HCT116 (cell line): Measurements from ENCODE around the gene ECE2. TPM values are rescaled to one million over a fixed set of nuclear protein-coding genes. Genes with fewer than 3 reads are reported as not detected.

Experiments
- ATAC-seq: fragments of 200-7000 bp; cut with Tn5 transposase; 2 replicates; pipeline ENCODE4 v1.9.1; 2020; ENCODE audit warnings: mild to moderate bottlenecking, moderate library complexity
- BruUV-seq: library from RNA; stranded (reverse); fragments of 400-500 nt; replicated peaks from 2 replicates; lab custom pipeline; 2021; lab: Mats Ljungman, UMichigan
- CTCF ChIA-PET: fragments of 300-600 bp; sonication (Branson Sonifier 250); formaldehyde crosslinking; loops from one replicate; lab custom pipeline; 2021; ENCODE audit warnings: antibody characterized with exemption; lab: Charles Lee
- POLR2A ChIA-PET: fragments of 300-600, 350-600 bp; sonication (Branson Sonifier 250); formaldehyde crosslinking; loops from one replicate; lab custom pipeline; 2021; ENCODE audit warnings: antibody characterized with exemption; lab: Charles Lee
- RAD21 ChIA-PET, 2 experiments: fragments of 300-600 bp; sonication (Branson Sonifier 250); formaldehyde crosslinking; loops; one replicate each; lab custom pipeline; 2023; ENCODE audit warnings: low total read pairs in 2 of 2; ENCODE audit not compliant: uncharacterized antibody in 2 of 2, unreplicated experiment in 2 of 2, low non-redundant PET in 1 of 2; lab: Charles Lee
- DNase-seq: peaks from one replicate; pipeline ENCODE4 v3.0.0-alpha.2; 2010; ENCODE audit warnings: low read depth, low spot score
- H2AFZ ChIP-seq: fragments of 200-600 bp; shearing (Covaris generic), sonication (generic); 2 replicates; pipeline ENCODE4 v1.6.1; 2017; ENCODE audit warnings: low read depth, mixed run types, mixed read lengths, antibody characterized with exemption, low read length; ENCODE audit not compliant: poor library complexity, severe bottlenecking
- H3K27ac ChIP-seq: 2 replicates; pipeline ENCODE4 v1.5.1; 2012; ENCODE audit warnings: low read depth, low read length
- H3K27me3 ChIP-seq: fragments of 200-600 bp; sonication (generic); 2 replicates; pipeline ENCODE4 v1.6.1; 2016; ENCODE audit warnings: mixed run types, low read length, mixed read lengths; ENCODE audit not compliant: insufficient read depth
- H3K36me3 ChIP-seq, 2 experiments: fragments of 200-500 bp in 1 of 2; fragments of 200-600 bp in 1 of 2; sonication (Bioruptor generic) in 1 of 2; sonication (generic) in 1 of 2; 2 replicates each; pipeline versions ENCODE4 v1.5.1 to v1.6.1; 2014 to 2016; ENCODE audit warnings: low read length in 2 of 2, inconsistent platforms in 1 of 2, mixed read lengths in 1 of 2, mixed run types in 1 of 2; ENCODE audit not compliant: insufficient read depth in 2 of 2, control insufficient read depth in 1 of 2
- H3K4me1 ChIP-seq, 2 experiments: fragments of 200-600 bp in 1 of 2; sonication (generic) in 1 of 2; 2 replicates each; pipeline versions ENCODE4 v1.5.1 to v1.6.1; 2012 to 2017; ENCODE audit warnings: low read length in 2 of 2, inconsistent platforms in 1 of 2, mild to moderate bottlenecking in 1 of 2, mixed read lengths in 1 of 2, mixed run types in 1 of 2, moderate library complexity in 1 of 2; ENCODE audit not compliant: insufficient read depth in 2 of 2, control insufficient read depth in 1 of 2
- H3K4me2 ChIP-seq: fragments of 200-600 bp; sonication (generic); 2 replicates; pipeline ENCODE4 v1.6.1; 2017; ENCODE audit warnings: mixed run types, low read length, mixed read lengths
- H3K4me3 ChIP-seq, 2 experiments: fragments of 200-600 bp in 1 of 2; sonication (generic) in 1 of 2; replicated peaks in 1 of 2; 2 replicates each; pipeline ENCODE4 v1.5.1; 2011 to 2016; ENCODE audit warnings: low read length in 2 of 2, control low read depth in 1 of 2, low read depth in 1 of 2, mild to moderate bottlenecking in 1 of 2, mixed read lengths in 1 of 2, mixed run types in 1 of 2
- H3K79me2 ChIP-seq: fragments of 200-600 bp; sonication (generic); 2 replicates; pipeline ENCODE4 v1.6.1; 2017; ENCODE audit warnings: mild to moderate bottlenecking, mixed run types, low read length, moderate library complexity, mixed read lengths; ENCODE audit not compliant: insufficient read depth
- H3K9ac ChIP-seq: fragments of 200-600 bp; sonication (generic); 2 replicates; pipeline ENCODE4 v1.6.1; 2016; ENCODE audit warnings: low read length, mixed read lengths
- H3K9me2 ChIP-seq: fragments of 200-600 bp; sonication (generic), shearing (Covaris generic); 2 replicates; pipeline ENCODE4 v1.6.1; 2017; ENCODE audit warnings: mixed run types, mild to moderate bottlenecking, moderate library complexity; ENCODE audit not compliant: insufficient read depth
- H3K9me3 ChIP-seq, 2 experiments: fragments of 200-500 bp in 1 of 2; fragments of 200-600 bp in 1 of 2; sonication (Bioruptor generic) in 1 of 2; sonication (generic) in 1 of 2; 2 replicates each; pipeline ENCODE4 v1.6.1; 2014 to 2017; ENCODE audit warnings: low read length in 2 of 2, mixed read lengths in 2 of 2, inconsistent platforms in 1 of 2, low read depth in 1 of 2, mild to moderate bottlenecking in 1 of 2, mixed run types in 1 of 2, moderate library complexity in 1 of 2; ENCODE audit not compliant: control insufficient read depth in 1 of 2, insufficient read depth in 1 of 2
- H4K20me1 ChIP-seq: fragments of 200-600 bp; sonication (generic), shearing (Covaris generic); 2 replicates; pipeline ENCODE4 v1.6.1; 2017; ENCODE audit warnings: mixed run types, mild to moderate bottlenecking, moderate library complexity; ENCODE audit not compliant: insufficient read depth
- CEBPB ChIP-seq: IDR thresholded peaks from 2 replicates; pipeline ENCODE4 v1.6.1; 2012; ENCODE audit warnings: low read depth
- ELF1 ChIP-seq: IDR thresholded peaks from 2 replicates; pipeline ENCODE4 v1.6.1; 2012; ENCODE audit warnings: low read depth, borderline replicate concordance
- EZH2 ChIP-seq: fragments of 200-600 bp; sonication (generic); IDR thresholded peaks from 2 replicates; pipeline ENCODE4 v1.6.1; 2017; ENCODE audit warnings: antibody characterized with exemption, mixed run types
- EZH2phosphoT487 ChIP-seq: fragments of 200-600 bp; IDR thresholded peaks from 2 replicates; pipeline ENCODE4 v1.6.1; 2018; ENCODE audit warnings: antibody characterized with exemption, borderline replicate concordance
- JUND ChIP-seq: IDR thresholded peaks from 2 replicates; pipeline ENCODE4 v1.6.1; 2012
- POLR2A ChIP-seq: IDR thresholded peaks from 2 replicates; pipeline ENCODE4 v1.7.0; 2011; ENCODE audit warnings: borderline replicate concordance; ENCODE audit not compliant: insufficient read depth, insufficient read length; ENCODE audit errors: extremely low read depth
- POLR2AphosphoS5 ChIP-seq: IDR thresholded peaks from 2 replicates; pipeline ENCODE4 v1.6.1; 2011; ENCODE audit warnings: mild to moderate bottlenecking, low read depth, low read length, moderate library complexity
- RAD21 ChIP-seq: IDR thresholded peaks from 2 replicates; pipeline ENCODE4 v1.6.1; 2012; ENCODE audit warnings: low read depth, mild to moderate bottlenecking
- SP1 ChIP-seq: IDR thresholded peaks from 2 replicates; pipeline ENCODE4 v1.6.1; 2012; ENCODE audit warnings: low read depth
- SRF ChIP-seq: IDR thresholded peaks from 2 replicates; pipeline ENCODE4 v1.6.1; 2012; ENCODE audit warnings: low read depth
- TCF7L2 ChIP-seq: IDR thresholded peaks from 2 replicates; pipeline ENCODE4 v1.7.0; 2011; ENCODE audit warnings: borderline replicate concordance, inconsistent platforms; ENCODE audit not compliant: insufficient read depth, insufficient read length; ENCODE audit errors: extremely low read depth
- YY1 ChIP-seq: IDR thresholded peaks from 2 replicates; pipeline ENCODE4 v1.6.1; 2011; ENCODE audit warnings: low read length, low read depth, moderate library complexity, mild to moderate bottlenecking; ENCODE audit not compliant: insufficient replicate concordance; ENCODE audit errors: extremely low read depth
- ZFX ChIP-seq: fragments of 450-650 bp; IDR thresholded peaks from 2 replicates; pipeline ENCODE4 v1.6.1; 2017
- intact Hi-C: fragments of 100-400 bp; cut with micrococcal nuclease; formaldehyde crosslinking; loops from 2 replicates; pipeline ENCODE4 v1.10.0; 2022
- total RNA-seq: library from RNA; stranded (reverse); gene quantifications from one replicate; pipeline ENCODE4 v1.2.1, GENCODE V29; 2021; ENCODE audit not compliant: unreplicated experiment
- TF ChIP-seq, protein P1 (sequence below): IDR thresholded peaks from 2 replicates; pipeline ENCODE4 v1.6.1; 2011; ENCODE audit warnings: mild to moderate bottlenecking, low read length, moderate library complexity; ENCODE audit not compliant: insufficient replicate concordance; ENCODE audit errors: extremely low read depth
- TF ChIP-seq, protein P2 (sequence below): IDR thresholded peaks from 2 replicates; pipeline ENCODE4 v1.6.1; 2012
- TF ChIP-seq, protein P3 (sequence below), 3 experiments: fragments of 200-600 bp in 1 of 3; sonication (generic) in 1 of 3; IDR thresholded peaks in 2 of 3; conservative IDR thresholded peaks in 1 of 3; 2 replicates each; pipeline ENCODE4 v1.5.1; 2012 to 2017; ENCODE audit warnings: low read depth in 2 of 3, low read length in 2 of 3, antibody characterized with exemption in 1 of 3, borderline replicate concordance in 1 of 3, control low read depth in 1 of 3, mild to moderate bottlenecking in 1 of 3, mixed read lengths in 1 of 3, mixed run types in 1 of 3, moderate library complexity in 1 of 3; ENCODE audit not compliant: insufficient read depth in 1 of 3
- TF ChIP-seq, protein P4 (sequence below): IDR thresholded peaks from 2 replicates; pipeline ENCODE4 v1.6.1; 2012; ENCODE audit warnings: low read depth
- TF ChIP-seq, protein P5 (sequence below): IDR thresholded peaks from 2 replicates; pipeline ENCODE4 v1.6.1; 2012

The ECE2 gene
- total RNA-seq, 1 experiment from 2014 or later, result not detected

DNA sequence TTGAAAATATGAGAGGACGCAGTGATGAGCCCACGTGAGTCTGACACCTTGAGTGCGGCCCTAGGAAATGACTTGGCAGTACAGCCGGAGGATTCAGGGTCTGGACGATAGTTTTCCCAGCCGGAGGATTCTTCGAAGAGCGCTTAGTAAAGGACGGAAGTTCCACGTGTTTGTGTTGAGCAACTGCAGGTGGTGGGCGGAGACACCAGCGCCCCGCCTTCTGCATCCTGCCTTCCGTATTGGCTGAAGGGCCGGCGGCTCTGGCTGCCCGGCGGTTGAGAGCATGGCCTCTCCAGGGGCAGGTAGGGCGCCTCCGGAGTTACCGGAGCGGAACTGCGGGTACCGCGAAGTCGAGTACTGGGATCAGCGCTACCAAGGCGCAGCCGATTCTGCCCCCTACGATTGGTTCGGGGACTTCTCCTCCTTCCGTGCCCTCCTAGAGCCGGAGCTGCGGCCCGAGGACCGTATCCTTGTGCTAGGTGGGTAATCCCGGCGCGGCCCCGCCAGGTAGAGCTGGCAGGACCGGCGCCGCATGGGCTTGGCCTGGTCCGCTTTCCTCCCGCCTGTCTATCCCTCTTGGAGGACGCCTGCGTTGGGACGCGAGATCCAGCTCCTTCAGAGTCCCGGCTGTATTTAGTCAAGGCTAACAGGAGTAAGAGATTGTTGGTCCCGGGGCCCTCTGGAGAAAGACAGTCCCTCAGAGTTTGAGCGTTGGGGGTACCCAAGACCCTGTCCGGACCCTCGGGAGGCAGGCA lies 26.2 kb upstream of the ECE2 start, which contains the start of gene EEF1AKMT4:
EEF1AKMT4 (plus strand) TSS at position 261 of the 755 bp plus-strand sequence; CDS start at position 284, 23 bp downstream.
- Histone ChIP-seq H3K27me3 (no peaks in the 10 kb centered on the region), H3K4me1 (peaks cover 3 to 9% of the 10 kb centered on the region in 2 experiments; a peak in 2 of 4 replicates), H3K4me3 (peak within 1 kb of the TSS; percentile 89 to 100), H2AFZ (peak within 1 kb of the TSS; percentile 62), H3K9ac (peak within 1 kb of the TSS; percentile 99), H4K20me1 (no peaks in the 10 kb centered on the region), H3K9me3 (no peaks in the 10 kb centered on the region), H3K9me2 (no peaks in the 10 kb centered on the region), H3K4me2 (peak within 1 kb of the TSS; percentile 99), H3K36me3 (peaks cover 6 to 16% of the 10 kb centered on the region in 2 experiments; a peak in 2 of 4 replicates), H3K79me2 (peaks cover 60% of the 10 kb centered on the region), H3K27ac (peak within 1 kb of the TSS; percentile 93)
- ChIA-PET POLR2A (no interaction called here), CTCF (interaction anchor here (0.7 to 1.1 kb wide), 9 partner anchors 9 to 354 kb away, joined by 3 to 7 read pairs (median 4); no protein-coding TSS in a partner anchor), RAD21 (no interaction called here)
- intact Hi-C loops, result loop anchor here (1.0 to 2.0 kb wide), 4 partner anchors 35 to 105 kb away; no protein-coding TSS in a partner anchor
- BruUV-seq, result TSS peak; percentile 51
- peak; percentile 87 for ATAC-seq
- DNase-seq, result peak; percentile 99
- TF ChIP-seq, protein P1, sequence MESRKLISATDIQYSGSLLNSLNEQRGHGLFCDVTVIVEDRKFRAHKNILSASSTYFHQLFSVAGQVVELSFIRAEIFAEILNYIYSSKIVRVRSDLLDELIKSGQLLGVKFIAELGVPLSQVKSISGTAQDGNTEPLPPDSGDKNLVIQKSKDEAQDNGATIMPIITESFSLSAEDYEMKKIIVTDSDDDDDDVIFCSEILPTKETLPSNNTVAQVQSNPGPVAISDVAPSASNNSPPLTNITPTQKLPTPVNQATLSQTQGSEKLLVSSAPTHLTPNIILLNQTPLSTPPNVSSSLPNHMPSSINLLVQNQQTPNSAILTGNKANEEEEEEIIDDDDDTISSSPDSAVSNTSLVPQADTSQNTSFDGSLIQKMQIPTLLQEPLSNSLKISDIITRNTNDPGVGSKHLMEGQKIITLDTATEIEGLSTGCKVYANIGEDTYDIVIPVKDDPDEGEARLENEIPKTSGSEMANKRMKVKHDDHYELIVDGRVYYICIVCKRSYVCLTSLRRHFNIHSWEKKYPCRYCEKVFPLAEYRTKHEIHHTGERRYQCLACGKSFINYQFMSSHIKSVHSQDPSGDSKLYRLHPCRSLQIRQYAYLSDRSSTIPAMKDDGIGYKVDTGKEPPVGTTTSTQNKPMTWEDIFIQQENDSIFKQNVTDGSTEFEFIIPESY, result peak; percentile 27
- TF ChIP-seq, protein P2, sequence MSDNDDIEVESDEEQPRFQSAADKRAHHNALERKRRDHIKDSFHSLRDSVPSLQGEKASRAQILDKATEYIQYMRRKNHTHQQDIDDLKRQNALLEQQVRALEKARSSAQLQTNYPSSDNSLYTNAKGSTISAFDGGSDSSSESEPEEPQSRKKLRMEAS, result no peak
- no peak for TF ChIP-seq SP1
- TF ChIP-seq, protein P3, sequence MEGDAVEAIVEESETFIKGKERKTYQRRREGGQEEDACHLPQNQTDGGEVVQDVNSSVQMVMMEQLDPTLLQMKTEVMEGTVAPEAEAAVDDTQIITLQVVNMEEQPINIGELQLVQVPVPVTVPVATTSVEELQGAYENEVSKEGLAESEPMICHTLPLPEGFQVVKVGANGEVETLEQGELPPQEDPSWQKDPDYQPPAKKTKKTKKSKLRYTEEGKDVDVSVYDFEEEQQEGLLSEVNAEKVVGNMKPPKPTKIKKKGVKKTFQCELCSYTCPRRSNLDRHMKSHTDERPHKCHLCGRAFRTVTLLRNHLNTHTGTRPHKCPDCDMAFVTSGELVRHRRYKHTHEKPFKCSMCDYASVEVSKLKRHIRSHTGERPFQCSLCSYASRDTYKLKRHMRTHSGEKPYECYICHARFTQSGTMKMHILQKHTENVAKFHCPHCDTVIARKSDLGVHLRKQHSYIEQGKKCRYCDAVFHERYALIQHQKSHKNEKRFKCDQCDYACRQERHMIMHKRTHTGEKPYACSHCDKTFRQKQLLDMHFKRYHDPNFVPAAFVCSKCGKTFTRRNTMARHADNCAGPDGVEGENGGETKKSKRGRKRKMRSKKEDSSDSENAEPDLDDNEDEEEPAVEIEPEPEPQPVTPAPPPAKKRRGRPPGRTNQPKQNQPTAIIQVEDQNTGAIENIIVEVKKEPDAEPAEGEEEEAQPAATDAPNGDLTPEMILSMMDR (IDR thresholded peaks at IDR 0.05 in 2 of 3, conservative IDR thresholded peaks at IDR 0.05 in 1 of 3; ENCODE audit: borderline replicate concordance in 1 of 3, insufficient read depth in 1 of 3, low read depth in 2 of 3, low read length in 2 of 3), result peak in 2 of 3 experiments; percentile 37 to 52; a peak in 4 of 6 replicates
- TF ChIP-seq ELF1, result no peak
- TF ChIP-seq SRF, result no peak
- TF ChIP-seq EZH2, result no peak
- TF ChIP-seq RAD21, result no peak
- TF ChIP-seq, protein P4, sequence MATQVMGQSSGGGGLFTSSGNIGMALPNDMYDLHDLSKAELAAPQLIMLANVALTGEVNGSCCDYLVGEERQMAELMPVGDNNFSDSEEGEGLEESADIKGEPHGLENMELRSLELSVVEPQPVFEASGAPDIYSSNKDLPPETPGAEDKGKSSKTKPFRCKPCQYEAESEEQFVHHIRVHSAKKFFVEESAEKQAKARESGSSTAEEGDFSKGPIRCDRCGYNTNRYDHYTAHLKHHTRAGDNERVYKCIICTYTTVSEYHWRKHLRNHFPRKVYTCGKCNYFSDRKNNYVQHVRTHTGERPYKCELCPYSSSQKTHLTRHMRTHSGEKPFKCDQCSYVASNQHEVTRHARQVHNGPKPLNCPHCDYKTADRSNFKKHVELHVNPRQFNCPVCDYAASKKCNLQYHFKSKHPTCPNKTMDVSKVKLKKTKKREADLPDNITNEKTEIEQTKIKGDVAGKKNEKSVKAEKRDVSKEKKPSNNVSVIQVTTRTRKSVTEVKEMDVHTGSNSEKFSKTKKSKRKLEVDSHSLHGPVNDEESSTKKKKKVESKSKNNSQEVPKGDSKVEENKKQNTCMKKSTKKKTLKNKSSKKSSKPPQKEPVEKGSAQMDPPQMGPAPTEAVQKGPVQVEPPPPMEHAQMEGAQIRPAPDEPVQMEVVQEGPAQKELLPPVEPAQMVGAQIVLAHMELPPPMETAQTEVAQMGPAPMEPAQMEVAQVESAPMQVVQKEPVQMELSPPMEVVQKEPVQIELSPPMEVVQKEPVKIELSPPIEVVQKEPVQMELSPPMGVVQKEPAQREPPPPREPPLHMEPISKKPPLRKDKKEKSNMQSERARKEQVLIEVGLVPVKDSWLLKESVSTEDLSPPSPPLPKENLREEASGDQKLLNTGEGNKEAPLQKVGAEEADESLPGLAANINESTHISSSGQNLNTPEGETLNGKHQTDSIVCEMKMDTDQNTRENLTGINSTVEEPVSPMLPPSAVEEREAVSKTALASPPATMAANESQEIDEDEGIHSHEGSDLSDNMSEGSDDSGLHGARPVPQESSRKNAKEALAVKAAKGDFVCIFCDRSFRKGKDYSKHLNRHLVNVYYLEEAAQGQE, result no peak
- peak; percentile 83; the same call in 1 of the 2 replicates for TF ChIP-seq ZFX
- no peak for TF ChIP-seq TCF7L2
- TF ChIP-seq, protein P5, sequence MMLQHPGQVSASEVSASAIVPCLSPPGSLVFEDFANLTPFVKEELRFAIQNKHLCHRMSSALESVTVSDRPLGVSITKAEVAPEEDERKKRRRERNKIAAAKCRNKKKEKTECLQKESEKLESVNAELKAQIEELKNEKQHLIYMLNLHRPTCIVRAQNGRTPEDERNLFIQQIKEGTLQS, result no peak
- TF ChIP-seq POLR2A, result peak; percentile 64
- TF ChIP-seq EZH2phosphoT487, result no peak
- TF ChIP-seq JUND, result no peak
- peak; percentile 84 for TF ChIP-seq YY1
- no peak for TF ChIP-seq CEBPB
- peak; percentile 76 for TF ChIP-seq POLR2AphosphoS5
